ENCODE data around the gene ULK4. TPM values are rescaled to one million over a fixed set of nuclear protein-coding genes. Genes with fewer than 3 reads are reported as not detected.

The ULK4 gene
- total RNA-seq, 1 experiment from 2014 or later = 7.3 TPM

GRCh38 chr3:41198950-41199865 is 762.7 kb downstream of the ULK4 start, which contains the start of gene CTNNB1:
TSS of gene CTNNB1 (plus strand) at chr3:41199505. CDS start at chr3:41224069, 24,564 bp downstream.
- peak; percentile 86 for DNase-seq (ENCODE audit: low read depth)
- in situ Hi-C loops (cut with HindIII; ENCODE audit: low pct_unique_long_range_greater_than_20kb, low sequenced_read_pairs) = no loop called here

- in situ Hi-C loops (cut with HindIII; ENCODE audit: low pct_unique_long_range_greater_than_20kb, low sequenced_read_pairs) = no loop called here
- DNase-seq (ENCODE audit: low read depth) = no peak
Measured at GRCh38 chr3:41198526-41198925, 763.4 kb downstream of the ULK4 start.

GRCh38 chr3:41198046-41198445 is 763.9 kb downstream of the ULK4 start:
- in situ Hi-C loops (cut with HindIII; ENCODE audit: low pct_unique_long_range_greater_than_20kb, low sequenced_read_pairs) = no loop called here
- DNase-seq (ENCODE audit: low read depth) = no peak

Other genes with a start within 250 kb of the ULK4 start
- gene TRAK1, start 129.3 kb upstream of the ULK4 start, total RNA-seq (2014; rRNA removed; shearing (Covaris generic); ENCODE audit: low replicate concordance) = 24.0 and 34.8 TPM in 2 replicates